WTC11 (cell line): Measurements from ENCODE around the gene GTF2H1.

ENCODE experiments used
- ZBTB21 ChIP-seq: sonication (generic); formaldehyde crosslinking; IDR thresholded peaks from 2 replicates; pipeline ENCODE4 v1.8.1; 2023; ENCODE audit warnings: mild to moderate bottlenecking, missing genetic modification reagents, borderline replicate concordance
- TF ChIP-seq, protein P1 (sequence below): fragments of 200-600 bp; IDR thresholded peaks from 2 replicates; pipeline ENCODE4 v1.8.0; 2022; ENCODE audit warnings: antibody characterized with exemption

DNA sequence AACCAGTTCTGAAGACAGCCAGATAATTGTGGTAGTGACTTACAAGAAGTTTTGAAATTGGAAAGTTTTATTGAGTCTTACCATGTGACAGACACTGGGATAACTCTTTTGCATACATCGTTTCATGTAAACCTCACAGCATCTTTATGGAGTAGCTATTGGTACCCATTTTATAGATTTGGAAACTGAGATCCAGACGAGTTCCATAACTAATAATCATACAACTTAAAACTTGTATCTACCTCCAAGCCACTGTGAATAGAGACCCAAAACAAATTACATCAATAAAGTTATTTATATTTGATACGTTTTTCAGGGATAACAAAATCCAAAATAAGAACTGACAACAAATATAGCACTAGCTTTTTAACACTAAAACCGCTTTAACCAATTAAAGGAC lies 36.3 kb downstream of the GTF2H1 start:
- no peak for TF ChIP-seq ZBTB21 (CRISPR knock-in tag)
- TF ChIP-seq, protein P1, sequence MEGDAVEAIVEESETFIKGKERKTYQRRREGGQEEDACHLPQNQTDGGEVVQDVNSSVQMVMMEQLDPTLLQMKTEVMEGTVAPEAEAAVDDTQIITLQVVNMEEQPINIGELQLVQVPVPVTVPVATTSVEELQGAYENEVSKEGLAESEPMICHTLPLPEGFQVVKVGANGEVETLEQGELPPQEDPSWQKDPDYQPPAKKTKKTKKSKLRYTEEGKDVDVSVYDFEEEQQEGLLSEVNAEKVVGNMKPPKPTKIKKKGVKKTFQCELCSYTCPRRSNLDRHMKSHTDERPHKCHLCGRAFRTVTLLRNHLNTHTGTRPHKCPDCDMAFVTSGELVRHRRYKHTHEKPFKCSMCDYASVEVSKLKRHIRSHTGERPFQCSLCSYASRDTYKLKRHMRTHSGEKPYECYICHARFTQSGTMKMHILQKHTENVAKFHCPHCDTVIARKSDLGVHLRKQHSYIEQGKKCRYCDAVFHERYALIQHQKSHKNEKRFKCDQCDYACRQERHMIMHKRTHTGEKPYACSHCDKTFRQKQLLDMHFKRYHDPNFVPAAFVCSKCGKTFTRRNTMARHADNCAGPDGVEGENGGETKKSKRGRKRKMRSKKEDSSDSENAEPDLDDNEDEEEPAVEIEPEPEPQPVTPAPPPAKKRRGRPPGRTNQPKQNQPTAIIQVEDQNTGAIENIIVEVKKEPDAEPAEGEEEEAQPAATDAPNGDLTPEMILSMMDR, result no peak
